ENCODE measurements around the gene ARHGEF40. TPM values are rescaled to one million over a fixed set of nuclear protein-coding genes. Genes with fewer than 3 reads are reported as not detected.
A peak's percentile ranks its signal among the peaks of the same experiment; 100 is the strongest.

ARHGEF40 gene
- 21.2 TPM for total RNA-seq
- long read RNA-seq, full-length matches to known transcripts = 8 of 71 reads
- long read RNA-seq, partial matches to known transcripts = 35 of 71 reads
- long read RNA-seq, other reads (novel, unspliced or antisense) = 28 of 71 reads

GRCh38 chr14:21070083-21070609, at the start of gene ARHGEF40:
Gene ARHGEF40, plus strand, starts transcription at chr14:21070304. Its CDS starts 93 bp downstream, at chr14:21070397.
- DNase-seq (peak; percentile 83), ATAC-seq (ENCODE audit: poor library complexity) (peak; percentile 79)
- intact Hi-C loops (cut with DNase I) = no loop called here

GRCh38 chr14:21020977-21021545, 49.0 kb upstream of the ARHGEF40 start:
- ATAC-seq (ENCODE audit: poor library complexity) (no peak), DNase-seq (no peak)
- intact Hi-C loops (cut with DNase I) = no loop called here

GRCh38 chr14:21022686-21023085, 47.4 kb upstream of the ARHGEF40 start:
- no peak for DNase-seq
- intact Hi-C loops (cut with DNase I) = no loop called here
- ATAC-seq (ENCODE audit: poor library complexity) = no peak

DNA sequence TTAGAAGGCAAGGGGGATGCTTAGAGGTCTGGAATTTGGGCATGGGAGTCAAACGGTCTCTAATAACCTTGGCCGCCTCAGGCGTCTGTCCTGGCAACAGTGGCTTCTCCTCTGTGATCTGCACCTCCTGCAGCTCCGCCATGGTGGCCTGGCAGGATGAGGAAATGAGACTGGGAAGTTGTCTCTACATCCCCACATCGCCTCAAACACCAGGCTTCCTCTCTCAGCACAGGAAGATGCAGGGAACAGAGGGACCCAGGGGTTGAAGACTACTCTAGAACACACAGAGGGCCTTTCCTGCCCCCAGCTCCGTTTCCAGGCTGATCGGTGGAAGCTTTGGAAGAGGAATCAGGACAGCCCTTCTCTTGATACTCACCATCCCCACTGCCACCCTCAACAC, 46.9 kb upstream of the ARHGEF40 start:
- intact Hi-C loops (cut with DNase I) = no loop called here
- DNase-seq = peak; percentile 56

DNA sequence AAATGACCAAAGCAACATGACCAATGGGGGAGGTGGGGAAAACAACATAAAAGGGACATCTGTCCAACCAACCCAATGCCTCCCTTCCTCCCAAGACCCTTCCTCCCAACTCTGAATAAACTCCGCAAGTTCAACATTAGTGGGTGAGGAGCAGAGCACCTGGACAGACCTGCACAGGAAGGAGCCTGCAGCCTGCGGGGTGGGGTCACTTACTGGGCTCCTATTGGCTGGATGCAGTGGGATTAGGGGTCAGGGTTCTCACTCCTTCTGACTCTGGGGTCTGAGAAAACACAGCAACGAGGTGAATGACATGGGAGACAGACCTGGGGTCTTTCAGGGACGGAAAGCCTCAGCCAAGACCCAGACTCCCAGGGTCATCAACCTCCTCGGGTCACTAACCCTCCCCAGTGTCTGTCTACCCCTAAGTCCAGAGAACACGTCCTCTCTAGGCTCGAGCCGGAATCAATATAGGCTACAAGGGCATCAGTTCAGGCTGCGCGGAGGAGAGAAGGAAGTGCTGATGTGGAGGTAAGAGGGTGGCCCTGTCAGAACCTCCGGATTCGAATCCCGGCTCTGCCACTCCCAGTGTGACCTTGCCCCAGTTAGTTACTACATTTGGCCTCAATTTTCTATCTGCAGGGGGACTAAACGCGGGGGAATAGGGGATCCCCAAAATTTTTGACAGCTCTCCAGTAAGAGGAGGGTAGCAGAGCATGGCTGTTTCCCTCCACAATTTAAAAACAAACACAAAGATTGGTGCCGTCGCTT, 46.1 kb upstream of the ARHGEF40 start:
- intact Hi-C loops (cut with DNase I) = no loop called here
- DNase-seq (peak; percentile 44), ATAC-seq (ENCODE audit: poor library complexity) (peak; percentile 28)

More for the DNA sequence above, 46.9 kb upstream of the ARHGEF40 start:
- ATAC-seq (ENCODE audit: poor library complexity) = no peak

DNA sequence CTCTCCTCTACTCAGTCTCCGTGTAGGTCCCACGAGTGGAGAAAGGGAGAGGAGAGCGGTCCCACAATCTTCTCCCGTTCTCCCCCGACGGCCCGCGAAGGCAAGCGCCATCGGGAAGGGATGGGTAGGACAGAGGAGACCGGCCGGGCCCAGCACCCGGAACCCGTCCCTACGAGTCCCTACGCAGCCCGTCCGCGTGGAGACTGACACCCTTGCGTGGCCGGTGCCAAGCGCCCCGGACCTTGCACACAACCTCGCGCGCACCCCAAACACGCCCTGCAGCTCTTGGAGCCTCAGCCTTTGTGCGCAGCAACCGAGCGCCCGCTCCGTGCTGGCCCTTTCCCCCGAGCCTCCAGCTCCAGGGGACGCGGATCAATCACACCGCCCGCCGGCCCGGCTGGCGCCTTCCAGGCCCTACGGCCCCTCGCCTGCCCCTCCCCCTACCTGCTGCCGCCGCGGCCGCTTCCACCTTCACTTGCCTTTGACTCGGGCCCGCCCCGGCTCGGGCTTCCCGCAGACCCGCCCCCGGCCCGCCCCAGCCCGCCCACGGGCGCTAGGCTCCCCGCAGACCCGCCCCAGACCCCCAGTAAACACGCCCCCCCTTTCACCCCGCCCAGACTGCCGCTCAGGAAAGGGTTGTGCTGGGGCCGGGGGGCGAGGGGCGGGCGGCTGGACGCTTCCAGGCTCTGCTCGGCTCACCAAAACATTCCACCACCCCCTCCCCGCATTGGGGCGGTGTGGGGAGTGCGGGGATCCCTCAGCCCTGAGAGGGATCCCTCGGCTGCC, 45.3 kb upstream of the ARHGEF40 start, which contains the start of gene NDRG2:
TSS of gene NDRG2 (minus strand) at position 477 of the 786 bp plus-strand sequence. CDS start 1,746 bp downstream, outside the sequence.
- ATAC-seq (ENCODE audit: poor library complexity) (peak; percentile 88), DNase-seq (peak; percentile 92)
- intact Hi-C loops (cut with DNase I) = no loop called here

DNA sequence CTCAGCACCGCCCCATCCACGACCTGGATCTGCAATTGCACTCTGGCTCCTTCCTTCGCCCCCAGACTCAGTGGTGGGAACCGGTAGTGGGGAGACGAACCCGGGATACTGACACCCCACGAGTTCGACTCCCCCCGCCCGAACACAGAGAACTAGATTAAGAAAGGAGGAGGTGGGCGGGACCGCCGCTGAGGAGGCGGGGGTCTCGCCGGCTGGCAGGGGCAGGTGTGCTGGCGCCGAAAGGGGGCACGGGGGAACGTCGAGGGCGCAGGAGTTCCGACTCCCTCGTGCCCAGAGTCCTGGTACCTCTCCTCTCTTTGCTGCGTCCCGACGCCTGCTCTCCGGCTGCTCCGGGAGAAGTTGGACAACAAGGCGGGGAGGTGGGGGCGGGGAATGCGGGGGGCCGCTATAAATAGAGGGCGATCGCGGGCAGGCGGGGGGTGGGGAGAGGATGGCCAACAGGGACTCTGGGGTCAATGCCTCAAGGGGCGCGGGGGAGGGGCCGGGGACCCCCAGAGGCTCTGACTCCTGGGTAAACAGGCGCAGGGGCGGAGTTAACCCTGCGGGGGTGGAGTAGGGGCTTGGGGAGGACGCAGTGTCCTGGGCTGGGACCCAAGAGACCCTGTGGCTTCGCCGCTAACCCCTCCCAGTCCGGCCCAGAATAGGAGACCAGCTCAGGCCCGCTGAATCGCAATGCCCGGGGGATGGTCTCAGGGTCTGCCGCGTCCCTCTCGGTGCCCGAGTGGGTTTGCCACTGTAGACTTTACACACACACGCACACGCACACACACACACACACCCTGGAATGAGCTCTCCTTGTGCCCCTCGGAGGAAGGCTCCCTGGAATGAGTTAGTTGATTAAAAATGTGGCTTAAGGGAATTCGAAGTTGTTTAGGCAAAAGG, 44.5 kb upstream of the ARHGEF40 start:
- intact Hi-C loops (cut with DNase I) = no loop called here
- DNase-seq (peak; percentile 91), ATAC-seq (ENCODE audit: poor library complexity) (peak; percentile 73)

GRCh38 chr14:21026274-21026987, 43.7 kb upstream of the ARHGEF40 start:
- DNase-seq = no peak
- intact Hi-C loops (cut with DNase I) = no loop called here

DNA sequence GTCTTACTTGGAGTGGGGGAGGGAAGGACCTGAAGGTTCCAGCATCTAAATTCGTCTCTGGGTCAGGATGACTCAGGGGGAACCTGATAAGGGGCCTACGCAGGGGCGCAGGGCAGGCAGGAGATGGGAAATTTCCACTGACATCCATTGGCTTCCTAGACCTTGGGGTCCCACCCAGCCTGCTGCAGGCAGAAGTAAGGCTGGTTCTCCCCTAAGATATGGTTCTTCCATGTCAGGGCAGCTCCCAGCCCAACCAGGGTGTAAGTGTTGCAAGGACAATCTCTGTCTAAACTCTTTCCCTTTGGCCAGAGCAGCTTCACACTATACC, 43.2 kb upstream of the ARHGEF40 start:
- DNase-seq (no peak), ATAC-seq (ENCODE audit: poor library complexity) (no peak)
- intact Hi-C loops (cut with DNase I) = no loop called here

More at GRCh38 chr14:21026274-21026987, 43.7 kb upstream of the ARHGEF40 start:
- ATAC-seq (ENCODE audit: poor library complexity) = no peak

- no peak for DNase-seq
Observed at GRCh38 chr14:21029917-21030316, 40.2 kb upstream of the ARHGEF40 start, which contains the start of gene TPPP2. Gene TPPP2, plus strand, starts transcription at chr14:21030217. Its CDS starts 365 bp downstream, at chr14:21030582.

DNA sequence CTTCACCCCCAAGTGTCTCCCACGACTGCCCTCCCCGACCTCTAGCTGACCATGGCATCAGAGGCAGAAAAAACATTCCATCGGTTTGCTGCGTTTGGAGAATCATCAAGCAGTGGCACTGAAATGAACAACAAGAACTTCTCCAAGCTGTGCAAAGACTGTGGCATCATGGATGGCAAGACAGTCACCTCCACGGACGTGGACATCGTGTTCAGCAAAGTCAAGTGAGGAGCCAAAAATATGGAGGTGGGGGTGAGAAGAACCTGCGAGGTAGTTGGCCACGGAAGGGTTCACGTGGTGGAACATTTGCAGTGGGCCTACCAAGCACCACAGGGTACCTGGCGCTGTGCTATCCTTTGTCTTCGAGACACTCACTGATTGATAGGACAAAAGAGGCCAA, 39.6 kb upstream of the ARHGEF40 start:
- DNase-seq = no peak
- ATAC-seq (ENCODE audit: poor library complexity) = no peak
- intact Hi-C loops (cut with DNase I) = no loop called here

More at GRCh38 chr14:21029917-21030316, 40.2 kb upstream of the ARHGEF40 start, which contains the start of gene TPPP2:
- intact Hi-C loops (cut with DNase I) = no loop called here
- no peak for ATAC-seq (ENCODE audit: poor library complexity)

DNA sequence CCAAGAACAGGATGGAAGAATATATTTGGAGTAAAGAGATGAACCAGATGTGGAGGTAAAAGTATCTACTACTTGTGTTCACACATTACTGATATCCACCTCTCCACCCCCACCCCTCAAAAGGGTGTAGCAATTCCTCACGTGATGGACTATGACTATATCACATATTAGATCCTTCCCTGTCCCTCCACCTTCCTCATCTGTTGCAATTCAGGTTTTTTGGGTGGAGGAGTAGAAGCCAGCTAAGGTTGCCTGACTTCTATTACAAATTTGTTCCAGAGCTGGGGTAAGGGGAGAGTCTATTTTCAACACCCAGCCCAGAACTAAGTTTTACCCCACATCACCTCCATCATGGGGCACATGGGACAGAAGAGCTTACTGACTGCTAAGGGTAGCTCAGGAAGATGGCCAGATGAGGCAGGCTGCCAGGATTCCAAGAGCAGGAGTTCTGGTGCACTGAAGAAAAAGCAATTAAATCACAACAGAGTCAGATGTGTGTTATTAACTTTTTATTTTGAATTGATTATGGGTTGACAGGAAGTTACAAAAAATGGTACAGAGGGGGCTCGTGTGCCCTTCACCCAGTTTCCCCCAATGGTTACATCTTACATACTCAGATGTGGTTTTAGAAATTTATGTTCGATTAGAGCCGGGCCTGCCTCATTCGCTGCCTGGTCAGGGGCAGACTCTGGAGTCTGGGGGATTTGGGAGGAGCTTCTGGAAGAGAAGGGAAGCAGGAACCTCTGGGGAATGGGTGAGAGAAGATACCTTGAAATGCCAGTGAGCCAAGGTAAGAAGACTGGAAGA, 37.6 kb upstream of the ARHGEF40 start:
- no peak for ATAC-seq (ENCODE audit: poor library complexity)
- intact Hi-C loops (cut with DNase I) = no loop called here
- no peak for DNase-seq

- intact Hi-C loops (cut with DNase I) = no loop called here
- DNase-seq (no peak), ATAC-seq (ENCODE audit: poor library complexity) (no peak)
Observed at GRCh38 chr14:21033133-21033698, 36.9 kb upstream of the ARHGEF40 start.

DNA sequence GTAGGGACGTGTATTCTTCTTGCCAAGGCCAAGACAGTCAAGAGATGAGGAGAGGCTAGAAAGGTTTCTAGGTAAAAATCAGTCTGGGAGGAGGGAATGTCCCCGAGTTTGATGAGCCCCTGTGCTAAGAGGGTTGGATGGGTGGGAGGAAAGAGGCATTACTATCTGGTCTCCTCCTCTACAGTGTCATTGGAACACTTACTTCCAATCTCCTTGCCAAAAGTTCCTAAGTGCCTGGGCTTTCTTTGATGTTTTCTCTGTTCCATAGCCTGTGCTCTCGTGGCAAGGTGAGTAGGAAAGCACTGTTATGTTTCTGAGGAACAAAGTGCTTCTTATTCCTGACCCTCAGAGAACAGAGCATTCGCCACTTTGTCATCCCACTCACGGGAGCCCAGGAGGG, 35.4 kb upstream of the ARHGEF40 start, which contains the start of gene RNASE13:
TSS of gene RNASE13 (minus strand) at position 101 of the 400 bp plus-strand sequence. CDS start 519 bp downstream, outside the sequence.
- DNase-seq (no peak), ATAC-seq (ENCODE audit: poor library complexity) (no peak)
- intact Hi-C loops (cut with DNase I) = no loop called here

DNA sequence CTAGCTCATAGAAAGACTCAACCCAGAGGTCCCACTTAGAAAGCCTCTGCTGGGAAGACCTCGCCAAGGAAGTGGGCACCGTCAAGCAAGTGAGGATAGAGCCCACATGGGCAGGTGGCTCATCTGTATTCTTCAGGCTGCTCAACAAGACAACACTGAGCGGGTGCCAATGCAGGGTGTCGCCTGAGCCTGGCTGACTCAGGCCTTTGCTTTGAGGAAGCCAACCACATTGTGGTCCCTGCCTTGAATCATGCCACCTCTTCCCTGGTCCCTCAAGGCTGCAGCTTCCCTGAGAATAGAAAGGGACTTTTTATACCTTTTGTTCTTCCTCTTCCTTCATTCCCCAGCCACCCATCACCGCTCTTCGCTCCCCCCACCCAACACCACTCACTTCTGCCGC, 33.4 kb upstream of the ARHGEF40 start:
- DNase-seq (no peak), ATAC-seq (ENCODE audit: poor library complexity) (no peak)
- intact Hi-C loops (cut with DNase I) = no loop called here

GRCh38 chr14:21037156-21037555, 32.9 kb upstream of the ARHGEF40 start:
- DNase-seq (no peak), ATAC-seq (ENCODE audit: poor library complexity) (no peak)
- intact Hi-C loops (cut with DNase I) = no loop called here

Data from Right ventricle myocardium superior (tissue), 1 donor.